WERI-Rb-1 (cell line): ENCODE measurements around the gene CIITA.

Experiments used
- DNase-seq: peaks from one replicate; pipeline ENCODE4 v3.0.0-alpha.2; 2020
- H3K27ac ChIP-seq: fragments of 250-450 bp; sonication (Bioruptor Pico); 2 replicates; pipeline ENCODE4 v1.5.1; 2020; ENCODE audit warnings: mild to moderate bottlenecking, moderate library complexity
- H3K27me3 ChIP-seq: fragments of 250-450 bp; sonication (Bioruptor Pico); 2 replicates; pipeline ENCODE4 v1.5.1; 2021; ENCODE audit warnings: mild to moderate bottlenecking, low read depth, moderate library complexity; ENCODE audit not compliant: insufficient read depth, severe bottlenecking
- H3K36me3 ChIP-seq: fragments of 250-450 bp; sonication (Bioruptor Pico); 2 replicates; pipeline ENCODE4 v1.5.1; 2020; ENCODE audit warnings: mild to moderate bottlenecking, moderate library complexity
- H3K4me3 ChIP-seq: 2 replicates; pipeline ENCODE4 v1.5.1; 2011; ENCODE audit warnings: low read depth, mild to moderate bottlenecking, control low read depth, low read length
- H3K9me3 ChIP-seq: fragments of 250-450 bp; sonication (Bioruptor Pico); 2 replicates; pipeline ENCODE4 v1.5.1; 2021; ENCODE audit warnings: mild to moderate bottlenecking, moderate library complexity; ENCODE audit not compliant: severe bottlenecking
- TF ChIP-seq, protein P1 (sequence below): IDR thresholded peaks from 2 replicates; pipeline ENCODE4 v1.5.1; 2011; ENCODE audit warnings: low read depth, mild to moderate bottlenecking, control low read depth, inconsistent platforms, low read length

Gene CIITA

GRCh38 chr16:10950393-10950792, 73.4 kb downstream of the CIITA start:
- Histone ChIP-seq H3K36me3 (no peaks in the 10 kb centered on the region), H3K27ac (peak overlapping the region; percentile 75), H3K4me3 (no peak overlapping the region), H3K27me3 (no peaks in the 10 kb centered on the region), H3K9me3 (no peaks in the 10 kb centered on the region)
- peak; percentile 90 for DNase-seq
- TF ChIP-seq, protein P1, sequence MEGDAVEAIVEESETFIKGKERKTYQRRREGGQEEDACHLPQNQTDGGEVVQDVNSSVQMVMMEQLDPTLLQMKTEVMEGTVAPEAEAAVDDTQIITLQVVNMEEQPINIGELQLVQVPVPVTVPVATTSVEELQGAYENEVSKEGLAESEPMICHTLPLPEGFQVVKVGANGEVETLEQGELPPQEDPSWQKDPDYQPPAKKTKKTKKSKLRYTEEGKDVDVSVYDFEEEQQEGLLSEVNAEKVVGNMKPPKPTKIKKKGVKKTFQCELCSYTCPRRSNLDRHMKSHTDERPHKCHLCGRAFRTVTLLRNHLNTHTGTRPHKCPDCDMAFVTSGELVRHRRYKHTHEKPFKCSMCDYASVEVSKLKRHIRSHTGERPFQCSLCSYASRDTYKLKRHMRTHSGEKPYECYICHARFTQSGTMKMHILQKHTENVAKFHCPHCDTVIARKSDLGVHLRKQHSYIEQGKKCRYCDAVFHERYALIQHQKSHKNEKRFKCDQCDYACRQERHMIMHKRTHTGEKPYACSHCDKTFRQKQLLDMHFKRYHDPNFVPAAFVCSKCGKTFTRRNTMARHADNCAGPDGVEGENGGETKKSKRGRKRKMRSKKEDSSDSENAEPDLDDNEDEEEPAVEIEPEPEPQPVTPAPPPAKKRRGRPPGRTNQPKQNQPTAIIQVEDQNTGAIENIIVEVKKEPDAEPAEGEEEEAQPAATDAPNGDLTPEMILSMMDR = no peak

DNA sequence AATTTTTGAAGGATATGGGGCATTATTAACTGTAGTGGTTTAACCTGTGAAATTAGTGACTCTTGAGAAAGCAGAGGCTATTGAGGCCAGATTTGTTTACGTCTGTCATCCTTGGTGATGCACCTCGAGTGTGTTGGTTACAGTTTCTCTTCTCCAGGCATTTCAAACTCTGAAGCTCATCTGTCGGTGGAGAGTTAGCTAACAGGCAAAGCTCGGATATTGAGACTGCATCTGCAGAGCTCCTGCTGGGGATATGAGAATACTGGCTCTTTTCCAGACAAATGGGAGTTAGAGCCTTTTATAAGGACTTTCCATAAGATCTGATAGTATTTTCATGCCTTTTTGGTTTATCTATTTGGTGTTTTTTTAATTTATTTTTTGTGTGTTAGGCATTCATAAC, 74.0 kb downstream of the CIITA start:
- Histone ChIP-seq H3K27me3 (no peaks in the 10 kb centered on the region), H3K4me3 (no peak overlapping the region), H3K9me3 (no peaks in the 10 kb centered on the region), H3K27ac (peak overlapping the region; percentile 75), H3K36me3 (no peaks in the 10 kb centered on the region)
- no peak for DNase-seq
- TF ChIP-seq, protein P1 = no peak

DNA sequence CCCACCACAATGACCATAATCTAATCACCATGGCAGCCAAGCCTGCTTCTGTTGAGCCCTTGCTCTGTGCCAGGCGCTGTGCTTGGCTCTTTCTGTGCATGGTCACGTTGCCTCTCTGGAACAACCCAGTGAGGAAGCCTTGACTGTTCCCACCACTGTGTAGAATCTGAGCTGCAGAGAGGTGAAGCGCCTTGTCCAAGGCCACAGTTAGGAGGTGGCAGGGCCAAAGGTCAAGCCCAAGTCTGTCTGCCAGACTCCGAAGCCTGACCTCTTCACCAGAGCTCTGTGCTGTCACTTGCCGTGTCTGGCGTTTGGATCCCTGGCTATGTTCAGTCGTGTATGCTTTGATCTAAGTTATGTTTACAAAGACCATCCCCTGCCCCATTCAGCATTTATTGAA, 77.9 kb downstream of the CIITA start:
- no peak for DNase-seq
- no peak overlapping the region for H3K4me3 ChIP-seq
- TF ChIP-seq, protein P1 = no peak
- H3K36me3 ChIP-seq = peaks cover 6% of the 10 kb centered on the region
- no peaks in the 10 kb centered on the region for H3K9me3 ChIP-seq
- H3K27ac ChIP-seq = no peak overlapping the region
- no peaks in the 10 kb centered on the region for H3K27me3 ChIP-seq

DNA sequence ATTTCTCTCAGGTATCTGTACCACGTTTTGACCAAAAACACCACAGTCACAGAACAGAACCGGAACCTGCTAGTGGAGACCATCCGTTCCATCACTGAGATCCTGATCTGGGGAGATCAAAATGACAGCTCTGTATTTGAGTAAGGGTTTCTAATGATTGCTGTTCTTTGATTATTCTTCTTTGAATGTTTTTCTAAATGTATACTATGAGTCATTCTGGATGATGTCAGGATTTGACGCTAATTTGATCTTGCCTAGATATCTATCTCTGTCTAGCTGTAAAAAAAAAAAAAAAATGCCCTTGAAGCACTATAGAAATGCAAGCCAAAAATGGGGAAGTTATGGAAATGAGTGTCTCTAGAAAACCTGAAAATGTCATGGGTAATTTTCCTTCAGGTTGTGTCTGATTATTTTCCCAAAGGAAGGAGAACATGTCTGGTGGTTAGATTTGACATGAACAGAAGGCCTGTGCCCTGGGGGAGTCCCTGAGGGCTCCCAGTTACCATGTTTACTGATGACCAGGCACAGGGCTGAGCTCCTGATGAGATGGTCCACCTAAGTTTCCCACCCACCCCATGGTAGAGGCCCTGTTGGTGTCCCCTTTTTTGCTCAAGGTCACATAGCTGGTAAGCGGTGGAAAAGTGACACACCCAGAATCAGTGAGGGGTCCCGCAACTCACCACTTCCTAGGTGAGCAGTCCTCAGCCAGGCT, 80.9 kb downstream of the CIITA start:
- no peak for DNase-seq
- peaks cover 15% of the 10 kb centered on the region for H3K36me3 ChIP-seq
- no peak overlapping the region for H3K4me3 ChIP-seq
- H3K27ac ChIP-seq = no peak overlapping the region
- no peaks in the 10 kb centered on the region for H3K9me3 ChIP-seq
- TF ChIP-seq, protein P1 = no peak
- H3K27me3 ChIP-seq = no peaks in the 10 kb centered on the region

DNA sequence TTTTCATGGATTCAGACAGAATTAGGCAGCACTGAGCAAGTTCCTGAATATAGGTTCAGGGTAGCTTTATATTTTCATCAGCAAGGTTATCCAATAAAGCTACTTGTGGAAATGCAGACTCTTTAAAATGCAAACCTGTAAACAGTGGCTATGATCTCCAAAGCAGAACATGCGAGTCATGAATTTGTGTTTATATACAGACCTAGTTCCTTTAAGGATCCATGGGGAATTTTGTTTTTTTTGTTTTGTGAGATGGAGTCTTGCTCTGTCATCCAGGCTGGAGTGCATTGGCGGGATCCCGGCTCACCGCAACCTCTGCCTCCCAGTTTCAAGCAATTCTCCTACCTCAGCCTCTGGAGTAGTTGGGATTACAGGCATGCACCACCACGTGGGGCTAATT, 82.2 kb downstream of the CIITA start:
- DNase-seq = no peak
- TF ChIP-seq, protein P1 = no peak
- Histone ChIP-seq H3K27ac (no peak overlapping the region; the same call in 1 of the 2 replicates), H3K36me3 (peaks cover 22% of the 10 kb centered on the region), H3K9me3 (no peaks in the 10 kb centered on the region), H3K4me3 (no peak overlapping the region), H3K27me3 (no peaks in the 10 kb centered on the region)

- H3K4me3 ChIP-seq = no peak overlapping the region
- H3K27me3 ChIP-seq = no peaks in the 10 kb centered on the region
- TF ChIP-seq, protein P1 = no peak
- H3K36me3 ChIP-seq = peaks cover 25% of the 10 kb centered on the region
- no peaks in the 10 kb centered on the region for H3K9me3 ChIP-seq
- no peak for DNase-seq
- no peak overlapping the region for H3K27ac ChIP-seq
These were observed 84.2 kb downstream of the CIITA start for GRCh38 chr16:10961231-10961630.
